Breast epithelium (tissue), 3 donors: Measurements from ENCODE around the gene LDB3.

Source experiments
- POLR2A ChIP-seq: fragments of 450-650 bp; IDR thresholded peaks from one replicate; pipeline ENCODE4 v1.6.1; 2016; ENCODE audit warnings: antibody characterized with exemption, mild to moderate bottlenecking, moderate library complexity
- POLR2AphosphoS5 ChIP-seq, 3 donors: sonication (generic); formaldehyde crosslinking; IDR thresholded peaks; one replicate each; pipeline ENCODE4 v1.6.1; 2017; ENCODE audit warnings: antibody characterized with exemption in 3 of 3
- TF ChIP-seq, protein P1 (sequence below), 3 donors: fragments of 450-650 bp; IDR thresholded peaks; one replicate each; pipeline ENCODE4 v1.5.1; 2016 to 2017; ENCODE audit warnings: antibody characterized with exemption in 3 of 3, mild to moderate bottlenecking in 3 of 3, moderate library complexity in 3 of 3

DNA sequence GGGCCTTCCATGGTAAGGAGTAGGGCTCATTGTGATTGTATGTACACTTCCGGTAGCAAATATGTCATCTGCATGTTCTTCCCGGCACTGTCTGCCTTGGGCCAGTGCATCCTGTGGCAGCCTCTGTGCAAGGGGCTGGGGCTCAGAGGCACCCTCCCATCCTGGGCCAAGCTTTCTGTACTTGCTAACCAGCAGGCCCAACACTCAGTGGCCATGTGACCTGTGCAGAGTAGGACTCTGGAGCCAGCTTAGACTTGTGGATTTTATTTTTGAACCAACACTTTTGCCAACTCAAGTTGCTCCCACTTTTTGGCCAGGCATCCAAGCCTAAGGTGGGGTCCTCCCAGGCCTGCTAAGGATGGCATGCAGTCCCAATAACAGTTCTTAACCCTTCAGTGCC is 25.0 kb downstream of the LDB3 start:
- TF ChIP-seq, protein P1, sequence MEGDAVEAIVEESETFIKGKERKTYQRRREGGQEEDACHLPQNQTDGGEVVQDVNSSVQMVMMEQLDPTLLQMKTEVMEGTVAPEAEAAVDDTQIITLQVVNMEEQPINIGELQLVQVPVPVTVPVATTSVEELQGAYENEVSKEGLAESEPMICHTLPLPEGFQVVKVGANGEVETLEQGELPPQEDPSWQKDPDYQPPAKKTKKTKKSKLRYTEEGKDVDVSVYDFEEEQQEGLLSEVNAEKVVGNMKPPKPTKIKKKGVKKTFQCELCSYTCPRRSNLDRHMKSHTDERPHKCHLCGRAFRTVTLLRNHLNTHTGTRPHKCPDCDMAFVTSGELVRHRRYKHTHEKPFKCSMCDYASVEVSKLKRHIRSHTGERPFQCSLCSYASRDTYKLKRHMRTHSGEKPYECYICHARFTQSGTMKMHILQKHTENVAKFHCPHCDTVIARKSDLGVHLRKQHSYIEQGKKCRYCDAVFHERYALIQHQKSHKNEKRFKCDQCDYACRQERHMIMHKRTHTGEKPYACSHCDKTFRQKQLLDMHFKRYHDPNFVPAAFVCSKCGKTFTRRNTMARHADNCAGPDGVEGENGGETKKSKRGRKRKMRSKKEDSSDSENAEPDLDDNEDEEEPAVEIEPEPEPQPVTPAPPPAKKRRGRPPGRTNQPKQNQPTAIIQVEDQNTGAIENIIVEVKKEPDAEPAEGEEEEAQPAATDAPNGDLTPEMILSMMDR (IDR thresholded peaks at IDR 0.05): no peak
- TF ChIP-seq POLR2A (no peak), POLR2AphosphoS5 (IDR thresholded peaks at IDR 0.05) (no peak)
